Ovary (tissue), 3 donors: Measurements from ENCODE around the gene AUTS2.

Experiments used
- CTCF ChIP-seq, 3 donors: fragments of 450-650 bp in 2 of 3; fragments of 200-600 bp in 1 of 3; IDR thresholded peaks; one replicate each; pipeline versions ENCODE4 v1.5.1 to v1.8.0; 2016 to 2022; ENCODE audit warnings: antibody characterized with exemption in 3 of 3, mild to moderate bottlenecking in 1 of 3
- EP300 ChIP-seq: sonication (generic); formaldehyde crosslinking; IDR thresholded peaks from one replicate; pipeline ENCODE4 v1.6.1; 2017; ENCODE audit warnings: antibody characterized with exemption
- POLR2A ChIP-seq: fragments of 450-650 bp; IDR thresholded peaks from one replicate; pipeline ENCODE4 v1.6.1; 2017; ENCODE audit warnings: antibody characterized with exemption, mild to moderate bottlenecking, moderate library complexity
- donor health status: DM: no; HTN: no; CAD: no.

- TF ChIP-seq POLR2A: no peak
- no peak for TF ChIP-seq CTCF (IDR thresholded peaks at IDR 0.05)
- TF ChIP-seq EP300: no peak
These were observed 23.9 kb downstream of the AUTS2 start for GRCh38 chr7:69622014-69622835.
